Activated CD4-positive, CD25-positive, alpha-beta regulatory T cell treated with anti-CD3 and anti-CD28 coated beads, Interleukin-2, amount 50 U/mL, for 72 hours (primary cell): ENCODE data around the gene RAP1GAP2.
A peak's percentile ranks its signal among the peaks of the same experiment; 100 is the strongest.
"Not testable (repeated sequence)": the region's sequence is repeated elsewhere in the genome, so short reads cannot be mapped to it uniquely, and the experiment has no call there.

Source experiments
- DNase-seq: peaks from one replicate; pipeline ENCODE4 v3.0.0; 2021

RAP1GAP2 gene

DNA sequence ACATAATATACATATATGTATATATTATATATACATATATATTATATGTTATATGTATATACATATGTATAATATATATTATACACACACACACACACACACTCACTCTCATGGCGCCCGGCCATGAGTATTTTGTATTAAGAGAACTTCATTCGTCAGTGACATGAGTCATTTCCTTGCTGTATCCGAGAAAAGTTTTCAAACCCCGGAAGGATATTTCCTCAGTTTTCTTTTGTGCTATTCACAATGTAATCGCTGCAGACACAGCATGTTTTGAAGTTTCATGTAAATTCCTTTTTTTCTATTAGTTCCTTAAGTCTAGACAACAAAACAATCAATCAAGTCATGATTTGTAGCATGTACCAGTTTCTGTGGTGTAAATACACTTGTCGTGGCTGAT, 233.9 kb downstream of the RAP1GAP2 start:
- DNase-seq = no peak

DNA sequence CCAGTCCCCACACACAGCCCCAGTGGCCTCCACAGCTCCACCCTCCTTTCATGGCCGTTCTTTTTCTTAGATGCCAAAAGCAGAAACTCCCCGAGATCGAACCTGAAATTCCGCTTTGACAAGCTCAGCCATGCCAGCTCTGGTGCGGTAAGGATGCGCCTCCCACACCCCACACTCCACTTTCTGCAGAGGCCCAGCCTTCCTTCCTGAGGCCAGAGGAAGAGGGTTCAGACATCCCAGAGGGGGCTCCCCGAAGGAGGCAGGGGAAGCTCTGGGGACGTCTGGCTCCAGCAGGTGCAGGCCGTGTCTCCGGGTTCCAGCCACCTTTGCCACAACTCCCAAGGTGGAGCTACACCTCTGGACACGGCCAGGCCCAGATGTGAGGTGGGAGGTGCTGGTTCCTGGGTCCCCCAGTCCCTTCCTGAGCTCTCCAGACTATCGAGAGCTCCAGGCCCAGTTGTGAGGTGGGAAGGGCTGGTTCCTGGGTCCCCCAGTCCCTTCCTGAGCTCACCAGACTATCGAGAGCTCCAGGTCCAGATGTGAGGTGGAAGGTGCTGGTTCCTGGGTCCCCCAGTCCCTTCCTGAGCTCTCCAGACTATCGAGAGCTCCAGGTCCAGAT, 234.7 kb downstream of the RAP1GAP2 start:
- peak; percentile 23 for DNase-seq

DNA sequence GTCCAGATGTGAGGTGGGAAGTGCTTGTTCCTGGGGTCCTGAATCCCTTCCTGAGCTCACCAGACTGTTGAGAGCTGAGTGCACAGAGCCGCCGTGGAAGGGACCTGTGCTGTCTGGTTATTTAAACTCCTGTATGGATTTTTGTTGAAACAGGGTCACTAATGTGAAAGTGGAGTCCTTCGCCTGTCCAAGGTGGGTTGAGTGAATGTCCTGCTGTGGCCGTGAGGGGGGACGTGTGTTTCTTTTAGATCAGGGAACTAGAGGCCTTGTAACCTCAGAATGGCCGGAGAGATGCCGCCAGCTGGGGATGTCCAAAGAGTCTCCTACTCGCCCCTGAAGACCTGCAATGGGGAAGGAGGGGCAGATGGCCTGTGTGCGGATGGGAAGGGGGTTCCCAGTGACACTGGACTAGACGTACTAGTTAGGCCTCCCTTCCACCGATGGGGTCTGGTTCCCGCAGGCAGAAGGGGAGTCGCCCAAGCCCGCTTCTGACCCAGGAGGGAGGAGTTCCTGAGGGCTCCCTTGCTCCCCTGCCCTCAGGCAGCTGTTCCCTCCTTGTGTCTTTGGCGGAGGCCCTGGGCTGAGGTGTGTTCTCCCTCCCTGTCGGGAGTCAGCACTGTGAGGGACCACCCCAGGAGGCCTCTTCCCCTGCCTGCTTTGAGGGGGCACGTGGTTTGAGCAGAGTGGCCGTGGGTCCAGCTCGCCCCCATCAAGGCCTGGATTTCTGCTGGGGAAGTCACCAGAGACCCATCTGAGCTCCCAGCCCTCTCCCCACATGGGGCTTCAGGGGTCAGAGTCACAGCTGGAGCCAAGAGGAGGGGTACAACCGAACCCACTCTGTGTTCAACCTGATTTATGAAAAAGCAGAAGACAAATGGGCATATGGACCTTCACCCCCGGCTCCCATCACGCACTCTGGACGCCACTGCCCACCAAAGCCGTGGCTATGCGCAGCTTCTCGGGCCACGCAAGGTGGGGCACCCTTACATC, 236.3 kb downstream of the RAP1GAP2 start:
- peak; percentile 21 for DNase-seq

DNA sequence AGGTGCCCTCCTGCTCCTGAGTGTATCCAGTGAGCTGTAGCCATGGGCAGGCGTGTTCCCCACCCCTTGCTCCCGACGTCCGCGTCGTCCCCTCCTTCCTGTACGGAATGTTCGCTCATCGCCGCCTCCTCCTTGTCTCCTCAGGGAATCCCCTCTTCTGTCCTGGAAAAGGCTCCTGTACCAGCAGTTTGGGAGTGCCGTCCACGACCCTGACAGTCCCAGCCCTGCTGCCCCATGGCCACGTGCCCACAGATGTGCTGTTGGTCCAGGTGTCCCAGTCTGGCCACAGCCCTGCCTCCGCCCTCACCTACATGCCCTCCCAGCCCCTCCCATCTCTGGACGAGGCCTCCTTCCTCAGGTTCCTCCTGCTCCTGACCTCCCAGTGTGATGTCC, 237.0 kb downstream of the RAP1GAP2 start:
- peak; percentile 17 for DNase-seq

DNA sequence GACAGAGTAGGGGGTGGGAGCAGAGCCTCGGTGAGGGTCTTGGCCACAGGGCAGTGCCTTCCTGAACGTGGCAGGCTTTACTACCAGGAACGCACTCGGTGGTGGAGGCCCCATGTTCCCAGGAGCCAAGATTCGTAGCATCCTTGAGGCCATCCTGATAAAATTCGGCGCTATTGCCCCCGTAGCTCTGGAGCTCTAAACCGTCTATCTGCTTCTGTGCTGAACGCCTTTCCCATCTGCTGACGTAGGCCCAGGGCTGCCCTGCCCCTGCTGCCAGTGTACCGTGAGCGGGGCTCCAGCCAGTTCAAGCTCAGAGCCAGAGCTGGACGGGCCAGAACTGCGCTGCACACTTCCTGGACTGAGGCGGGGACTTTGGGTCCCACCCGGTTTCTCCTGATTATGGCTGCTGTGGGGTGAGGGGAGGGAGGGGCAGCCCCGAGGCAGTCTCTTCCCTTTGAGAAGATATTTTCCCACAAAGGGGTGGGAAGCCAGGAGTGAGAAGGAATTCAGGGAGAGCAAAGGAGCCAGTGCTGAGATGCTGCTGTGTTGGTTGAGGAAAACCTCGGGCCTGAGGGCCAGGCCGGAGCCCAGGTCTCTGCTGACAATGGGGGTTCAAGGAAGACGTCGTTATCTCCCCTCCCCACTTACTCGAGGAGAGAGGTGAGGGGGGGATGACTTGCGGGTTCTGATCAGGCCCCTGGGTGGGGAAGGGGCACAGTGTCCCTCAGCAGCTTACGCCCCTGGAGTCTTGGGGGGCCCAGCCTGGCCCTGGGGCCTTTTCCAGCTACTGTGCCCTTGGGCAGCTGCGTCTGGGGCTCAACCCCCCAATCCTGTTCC, 237.7 kb downstream of the RAP1GAP2 start:
- DNase-seq = peak; percentile 15

DNA sequence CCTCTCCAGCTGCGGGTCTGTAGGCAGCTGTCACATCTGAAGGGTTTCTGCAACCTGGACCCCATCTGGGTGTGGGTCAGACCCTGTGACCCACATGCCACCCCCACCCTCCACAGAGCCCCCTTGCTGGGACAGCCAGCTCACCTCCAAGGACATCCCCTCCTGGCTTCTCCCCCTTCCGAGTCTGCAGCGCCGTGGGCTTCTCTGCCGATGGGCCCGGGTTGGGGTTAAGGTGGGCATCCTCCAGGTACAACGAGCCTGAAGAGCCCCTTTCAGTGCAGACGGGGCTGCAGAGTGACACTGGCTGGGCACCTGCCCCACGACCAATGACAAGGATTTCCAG, 238.3 kb downstream of the RAP1GAP2 start:
- peak; percentile 8 for DNase-seq

DNA sequence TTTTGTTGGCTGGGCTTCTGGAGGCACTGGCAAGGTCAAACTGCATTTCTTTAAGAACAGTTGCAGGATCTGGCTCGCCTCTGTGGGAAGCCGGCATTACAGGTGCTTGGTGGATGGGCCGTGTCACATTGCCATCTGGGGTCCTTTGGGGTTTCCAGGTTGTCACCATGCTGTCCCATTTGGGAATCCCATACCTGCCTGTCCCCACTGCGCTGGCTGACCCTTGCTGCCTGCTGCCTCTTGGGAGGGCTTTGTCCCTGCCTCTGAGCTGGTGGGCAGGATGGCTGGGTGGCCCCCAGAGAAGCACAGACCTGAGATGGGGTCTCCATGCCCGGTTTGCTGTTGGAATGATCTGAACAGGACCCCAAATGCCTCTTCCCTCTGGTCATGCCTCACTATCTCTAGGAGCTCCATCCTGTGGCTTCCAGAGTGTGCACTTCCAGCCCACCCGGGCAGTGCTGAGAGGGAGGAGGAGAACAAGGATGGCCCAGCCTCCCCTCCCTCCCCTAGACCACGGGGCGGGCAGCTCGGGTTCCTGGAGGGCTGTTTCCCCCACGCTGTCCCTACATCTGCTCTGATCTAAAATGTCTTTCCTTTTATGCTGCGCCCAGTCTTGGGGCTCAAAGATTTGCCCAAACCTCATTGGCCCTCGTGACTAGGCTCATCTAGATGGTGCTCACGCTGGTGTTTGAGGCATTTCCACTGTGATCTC, 239.2 kb downstream of the RAP1GAP2 start:
- DNase-seq = peak; percentile 21

DNA sequence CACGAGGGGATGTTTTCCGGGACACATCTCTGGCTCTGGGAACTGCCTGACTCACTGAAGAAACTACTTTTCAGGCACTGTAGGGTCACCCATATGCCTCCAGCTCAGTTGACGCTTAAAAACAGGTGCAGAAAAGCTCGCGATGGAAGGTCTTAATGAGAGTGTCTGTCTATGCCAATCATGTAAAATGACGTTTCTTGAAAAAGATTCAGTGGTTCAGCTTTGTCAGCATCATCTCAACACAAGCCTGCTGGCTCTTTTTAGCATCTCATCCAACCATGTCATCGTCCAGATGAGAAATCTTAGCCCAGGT, 239.7 kb downstream of the RAP1GAP2 start:
- no peak for DNase-seq

DNA sequence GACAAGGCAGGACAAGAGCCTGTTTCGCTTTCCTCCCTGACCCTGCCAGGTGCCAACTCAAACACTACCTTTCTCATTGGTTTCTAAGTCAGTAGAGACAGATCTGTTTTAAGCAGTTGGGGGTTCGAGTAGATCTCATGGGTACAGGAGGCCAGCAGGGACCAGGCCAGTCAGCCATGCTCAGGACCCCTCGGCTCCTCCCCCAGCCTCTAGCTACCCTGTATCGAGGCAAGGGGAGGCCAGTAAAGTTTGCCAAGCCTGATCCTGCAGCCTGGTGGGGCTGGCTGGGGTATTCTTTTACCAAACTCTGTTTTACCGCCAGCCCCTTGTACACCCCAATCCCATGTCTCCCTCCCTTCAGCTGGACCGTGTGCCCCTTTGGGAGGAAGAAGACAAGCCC, 240.6 kb downstream of the RAP1GAP2 start:
- no peak for DNase-seq

DNA sequence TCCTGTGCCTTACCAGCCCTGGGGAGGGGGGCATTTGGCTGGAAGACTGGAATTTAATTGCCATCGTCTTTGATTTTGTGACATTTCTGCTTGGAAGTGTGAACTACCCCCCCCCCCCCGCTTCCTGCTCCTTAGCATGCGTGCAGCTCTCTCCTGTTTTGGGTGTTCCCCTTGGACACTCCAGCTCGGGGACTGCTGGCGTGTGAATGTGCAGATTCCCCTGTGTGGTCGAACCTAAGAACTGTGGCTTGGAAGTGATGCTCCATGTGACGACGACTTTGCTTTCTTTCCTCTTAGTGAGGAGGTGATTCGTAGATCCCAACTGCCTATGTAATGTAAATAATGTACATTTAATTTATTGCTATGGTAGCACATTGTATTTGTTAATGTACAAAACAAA, 241.0 kb downstream of the RAP1GAP2 start:
- no peak for DNase-seq

DNA sequence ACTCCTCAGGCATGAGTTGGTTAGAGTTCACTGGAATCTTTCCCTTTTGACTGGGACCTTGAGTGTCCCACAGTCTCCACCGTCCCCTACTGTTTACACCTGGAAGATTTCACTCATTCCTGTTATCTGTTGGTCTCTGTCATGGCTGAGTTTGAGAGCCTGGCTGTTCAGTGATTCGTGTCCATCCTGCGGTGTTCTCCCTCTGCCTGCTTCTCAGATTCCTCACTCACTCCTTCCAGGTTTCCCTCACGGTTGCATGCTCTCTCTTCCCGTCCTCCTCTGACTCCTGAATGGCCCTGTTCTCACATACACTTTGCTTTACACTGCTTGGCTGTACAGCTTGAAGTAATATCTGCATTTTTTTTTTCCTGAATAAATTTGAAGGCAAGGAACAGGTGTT, 242.7 kb downstream of the RAP1GAP2 start:
- DNase-seq = no peak

DNA sequence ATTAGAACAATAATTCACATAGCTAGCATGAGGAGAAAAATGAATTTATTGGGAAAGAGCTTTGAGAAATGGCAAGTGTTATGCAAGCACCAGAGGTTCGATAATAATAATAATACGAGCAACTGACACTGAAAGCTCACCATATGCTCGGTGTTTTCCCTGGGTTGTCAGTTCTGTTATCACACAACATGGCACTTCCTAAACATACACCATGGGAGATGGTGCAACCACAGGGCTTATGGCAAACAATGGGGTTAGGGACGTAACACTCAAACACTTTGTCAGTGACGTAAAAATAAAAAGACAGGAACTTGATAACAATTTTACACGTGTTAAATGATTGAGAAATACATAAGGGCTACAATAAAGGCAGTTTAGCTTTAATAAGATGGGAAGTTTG, 243.5 kb downstream of the RAP1GAP2 start:
- no peak for DNase-seq

DNA sequence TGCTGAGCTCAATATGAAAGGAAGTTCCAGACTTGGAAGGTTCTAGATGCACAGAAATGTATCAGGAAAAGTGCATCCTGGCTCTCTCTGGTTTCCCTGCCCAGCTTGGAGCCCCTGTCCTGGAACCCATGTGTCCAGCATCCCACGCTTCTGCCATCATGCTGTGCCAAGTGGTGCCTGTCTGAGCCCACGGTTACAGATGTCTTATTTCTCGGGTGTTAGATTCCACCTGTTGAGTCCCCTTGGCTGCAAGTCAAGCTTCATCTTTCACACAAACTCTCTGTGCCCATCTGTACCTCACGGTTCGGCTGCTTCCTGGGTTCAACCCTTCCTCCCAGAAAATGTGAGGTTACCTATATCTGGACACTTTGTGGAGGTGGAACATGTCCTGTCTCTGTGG, 244.6 kb downstream of the RAP1GAP2 start:
- no peak for DNase-seq

DNA sequence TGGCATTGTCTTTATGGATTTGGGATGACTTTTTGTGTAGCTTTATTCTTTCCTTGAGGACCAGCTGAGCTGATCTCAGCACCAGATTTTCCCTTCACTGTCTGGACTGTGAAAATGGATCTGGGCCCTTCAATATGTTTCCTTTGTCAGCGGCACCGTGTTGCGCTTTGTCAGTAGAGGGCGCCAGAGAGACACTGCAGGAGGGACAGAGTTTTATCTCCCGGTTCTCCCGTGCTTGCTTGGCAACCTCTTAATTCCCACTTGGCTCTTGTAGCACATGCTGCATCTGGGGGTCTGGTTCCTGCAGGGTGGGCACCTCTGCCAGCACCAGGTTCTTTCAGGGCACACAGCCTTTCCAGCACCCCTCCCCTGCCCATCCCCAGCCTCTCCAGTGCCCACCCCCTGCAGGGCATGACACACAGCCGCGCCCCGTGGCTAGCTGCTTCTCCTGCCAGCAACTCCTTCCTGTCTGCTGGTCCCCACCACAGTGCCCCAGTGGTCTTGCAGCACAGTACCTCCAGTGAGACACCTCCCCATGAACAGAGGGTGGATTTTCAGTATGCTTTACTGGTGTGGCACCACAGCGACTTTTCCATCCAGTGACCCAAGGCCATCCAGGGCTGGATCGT, 247.6 kb downstream of the RAP1GAP2 start:
- DNase-seq = peak; percentile 34

DNA sequence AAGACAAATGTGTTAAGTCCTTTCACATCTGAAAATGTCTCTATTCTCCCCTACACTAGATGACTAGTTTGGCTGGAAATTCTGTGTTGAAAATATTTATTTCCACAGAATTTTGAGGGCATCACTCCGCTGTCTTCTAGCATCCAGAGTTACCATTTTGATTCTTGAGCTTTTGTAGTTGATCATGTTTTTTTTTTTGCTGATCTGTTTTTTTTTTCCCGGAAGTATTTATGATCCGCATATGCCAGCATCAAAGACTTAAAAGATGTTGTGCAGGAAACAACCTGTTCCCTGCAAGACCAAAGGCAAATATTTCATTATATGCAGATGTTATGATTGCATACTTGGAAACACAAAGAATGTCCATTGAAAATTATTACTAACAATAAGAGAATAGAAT, 250.5 kb downstream of the RAP1GAP2 start:
- no peak for DNase-seq

DNA sequence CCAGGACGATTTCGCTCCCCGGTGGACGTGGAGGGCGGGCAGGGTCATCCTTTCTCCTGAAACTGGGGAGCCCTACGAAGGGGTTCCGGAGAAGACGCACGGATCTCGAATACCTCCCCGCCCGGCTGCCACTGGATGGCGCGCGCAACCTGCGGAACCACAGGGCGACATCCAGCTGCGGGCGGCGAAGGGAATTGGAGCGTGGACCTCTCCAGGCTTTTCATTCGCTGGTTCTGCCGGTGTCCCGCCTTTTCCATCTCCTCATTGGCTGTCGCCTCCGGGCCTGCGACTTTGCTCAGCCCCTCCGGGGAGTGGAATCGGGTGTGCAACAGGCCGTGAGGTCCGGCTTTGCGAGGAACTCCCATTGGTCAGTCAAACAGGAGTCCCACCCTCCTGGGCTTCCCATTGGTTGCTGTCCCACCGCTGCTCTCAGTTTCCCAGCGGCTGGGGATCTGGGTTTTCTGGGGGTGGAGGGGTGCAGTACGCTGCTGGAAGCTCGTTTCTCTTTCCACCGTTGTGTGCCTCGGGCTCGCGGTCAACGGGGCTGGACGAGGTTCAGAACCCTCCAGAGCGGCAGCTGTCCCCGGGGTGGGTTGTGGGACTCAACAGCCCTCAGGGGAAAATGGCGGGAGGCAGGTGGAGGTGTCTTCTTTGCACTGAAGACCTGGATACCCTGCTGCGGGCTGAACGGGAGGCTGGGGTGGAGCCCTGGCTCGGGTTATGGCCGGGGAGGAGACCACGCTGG, 252.7 kb downstream of the RAP1GAP2 start:
- DNase-seq = peak; percentile 90

DNA sequence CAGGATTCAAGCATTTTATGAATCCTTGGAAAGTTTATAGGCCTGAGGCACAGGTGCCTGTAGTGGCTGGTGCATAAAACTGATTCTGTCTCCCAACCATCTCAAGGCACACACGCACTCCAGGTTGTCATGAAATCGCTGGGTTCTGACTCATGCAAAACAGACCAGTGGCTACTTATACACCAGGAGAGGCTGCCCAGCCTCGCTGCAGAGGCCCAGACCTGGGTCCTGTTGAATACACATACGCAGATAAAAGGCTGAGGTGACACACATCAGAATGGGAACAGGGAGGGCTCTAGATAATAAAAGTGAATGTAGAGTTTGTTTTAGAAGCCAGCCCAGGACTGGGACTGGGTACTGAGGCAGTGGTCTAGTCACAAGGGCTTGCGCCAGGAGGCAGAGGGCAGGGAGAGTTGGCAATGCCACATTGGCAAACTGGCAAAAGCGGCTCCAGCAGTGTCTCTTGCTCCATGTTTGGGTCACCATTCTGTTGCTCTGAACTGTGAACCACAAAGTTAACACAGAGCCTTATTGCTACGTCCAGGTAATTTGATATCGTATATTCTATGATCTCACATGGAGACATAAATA, 253.6 kb downstream of the RAP1GAP2 start:
- peak; percentile 21 for DNase-seq

DNA sequence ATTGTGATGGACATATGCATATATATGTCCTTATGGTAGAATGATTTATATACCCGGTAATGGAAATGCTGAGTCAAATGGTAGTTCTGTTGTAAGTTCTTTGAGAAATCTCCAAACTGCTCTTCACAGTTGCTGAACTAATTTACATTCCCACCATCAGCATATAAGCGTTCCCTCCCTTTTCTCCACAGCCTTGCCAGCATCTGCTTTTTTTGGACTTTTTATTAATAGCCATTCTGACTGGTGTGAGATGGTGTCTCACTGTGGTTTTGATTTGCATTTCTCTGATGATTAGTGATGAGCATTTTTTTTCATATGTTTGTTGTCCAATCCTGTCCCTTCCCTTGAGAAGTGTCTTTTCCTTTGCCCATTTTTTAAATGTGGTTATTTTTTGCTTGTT, 258.6 kb downstream of the RAP1GAP2 start:
- not testable (repeated sequence) for DNase-seq

DNA sequence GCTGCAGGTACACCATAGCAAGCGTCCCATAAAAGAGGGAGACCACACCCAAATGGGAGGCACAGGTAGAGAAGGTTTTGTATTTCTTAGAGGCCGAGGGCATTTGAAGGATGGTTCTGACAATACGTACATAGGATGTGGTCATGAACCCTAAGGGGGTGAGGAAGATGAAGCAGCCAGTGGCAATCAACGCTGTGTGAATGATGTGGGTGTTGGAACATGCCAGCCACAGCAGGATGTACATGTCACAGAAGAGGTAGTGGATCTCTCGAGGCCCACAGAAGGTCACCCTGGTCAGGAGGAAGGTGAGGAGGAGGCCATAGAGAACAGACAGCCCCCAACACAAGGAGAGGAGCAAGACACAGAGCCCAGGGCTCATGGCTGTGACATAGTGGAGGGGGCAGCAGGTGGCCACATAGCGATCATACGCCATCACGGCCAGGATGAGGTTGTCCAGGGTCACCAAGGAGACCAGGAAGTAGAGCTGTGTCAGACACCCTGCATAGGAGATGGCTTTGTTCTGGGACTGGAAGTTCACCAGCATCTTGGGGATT, 266.7 kb downstream of the RAP1GAP2 start:
- DNase-seq = not testable (repeated sequence)

DNA sequence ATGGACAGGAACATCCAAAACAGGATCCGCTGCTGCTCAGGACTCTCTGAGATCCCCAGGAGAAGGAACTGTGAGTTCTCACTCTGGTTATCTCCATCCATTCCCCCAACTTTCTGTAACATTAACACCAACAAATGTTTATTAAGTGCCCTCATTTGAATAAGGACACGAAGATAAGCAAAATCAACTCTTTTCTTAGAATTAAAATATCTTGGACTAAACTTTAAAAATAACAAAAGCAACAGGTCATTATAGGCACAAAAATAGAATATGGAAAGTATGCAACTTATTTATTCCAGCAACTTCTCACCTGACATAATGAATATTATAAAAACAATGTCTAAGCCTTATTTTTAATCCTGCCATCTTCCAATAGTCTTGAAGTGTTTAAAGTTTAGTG, 267.3 kb downstream of the RAP1GAP2 start, which contains the start of gene OR1D5:
OR1D5 (minus strand) TSS at position 101 of the 400 bp plus-strand sequence; CDS start at position 101, 0 bp downstream.
- not testable (repeated sequence) for DNase-seq

DNA sequence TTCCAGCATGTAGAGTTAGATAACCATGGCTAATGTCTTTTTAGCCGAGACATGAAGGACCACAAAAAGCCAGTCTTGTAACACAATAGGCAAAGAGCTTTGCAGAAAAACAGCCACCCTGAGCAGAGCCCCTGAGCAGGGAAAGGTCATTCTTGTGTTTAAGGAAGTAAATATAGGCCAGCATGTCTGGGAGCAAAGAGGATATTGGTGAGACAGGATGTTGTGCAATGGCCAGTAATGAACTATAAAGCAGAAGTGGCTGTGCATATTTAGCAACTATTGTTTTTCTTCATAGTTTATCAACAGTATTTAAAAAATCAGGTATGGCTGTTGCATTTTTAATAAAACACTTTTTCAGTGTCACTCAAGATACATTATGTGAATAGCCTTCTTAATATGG, 269.0 kb downstream of the RAP1GAP2 start:
- DNase-seq = not testable (repeated sequence)
